WTC11 (cell line): ENCODE measurements around the gene TSPAN5. TPM values are rescaled to one million over a fixed set of nuclear protein-coding genes. Genes with fewer than 3 reads are reported as not detected.

ENCODE experiments used
- ATAC-seq: fragments of 200-7000 bp; cut with Tn5 transposase; 2 replicates; pipeline ENCODE4 v1.10.0; 2021; ENCODE audit warnings: mild to moderate bottlenecking, moderate library complexity
- CTCF ChIA-PET: fragments of 300-600 bp; sonication (Branson Sonifier 250); formaldehyde crosslinking; loops from one replicate; lab custom pipeline; 2021; ENCODE audit warnings: antibody characterized with exemption; lab: Charles Lee
- POLR2A ChIA-PET: fragments of 350-600 bp; sonication (Branson Sonifier 250); formaldehyde crosslinking; loops from one replicate; lab custom pipeline; 2021; ENCODE audit warnings: antibody characterized with exemption; lab: Charles Lee
- DNase-seq: peaks from one replicate; pipeline ENCODE4 v3.0.0; 2021; ENCODE audit warnings: low spot score
- H3K27ac Mint-ChIP-seq: 2 replicates; pipeline ENCODE4 v1.8.0; 2021; ENCODE audit warnings: mixed read lengths
- H3K27me3 Mint-ChIP-seq: 2 replicates; pipeline ENCODE4 v1.8.0; 2021; ENCODE audit warnings: low read depth, mild to moderate bottlenecking, moderate library complexity, mixed read lengths
- H3K36me3 Mint-ChIP-seq: 2 replicates; pipeline ENCODE4 v1.8.0; 2021; ENCODE audit warnings: mixed read lengths
- H3K4me1 Mint-ChIP-seq: 2 replicates; pipeline ENCODE4 v1.8.0; 2022; ENCODE audit warnings: mixed read lengths
- H3K4me3 Mint-ChIP-seq: 2 replicates; pipeline ENCODE4 v1.8.0; 2021; ENCODE audit warnings: mild to moderate bottlenecking, moderate library complexity, mixed read lengths
- H3K9me3 Mint-ChIP-seq: 2 replicates; pipeline ENCODE4 v1.8.0; 2021; ENCODE audit warnings: mixed read lengths
- ATF1 ChIP-seq: sonication (generic); formaldehyde crosslinking; IDR thresholded peaks from 2 replicates; pipeline ENCODE4 v1.8.1; 2023; ENCODE audit warnings: mild to moderate bottlenecking, moderate library complexity, missing genetic modification reagents
- CREM ChIP-seq: sonication (generic); formaldehyde crosslinking; IDR thresholded peaks from 2 replicates; pipeline ENCODE4 v1.8.1; 2022; ENCODE audit warnings: mild to moderate bottlenecking, missing genetic modification reagents, moderate library complexity
- CTCF ChIP-seq: fragments of 200-600 bp; IDR thresholded peaks from 2 replicates; pipeline ENCODE4 v1.8.0; 2022; ENCODE audit warnings: antibody characterized with exemption
- E2F4 ChIP-seq: sonication (generic); formaldehyde crosslinking; IDR thresholded peaks from 2 replicates; pipeline ENCODE4 v1.8.1; 2022; ENCODE audit warnings: low read depth, mild to moderate bottlenecking, moderate library complexity, missing genetic modification reagents, borderline replicate concordance
- ESRRA ChIP-seq: sonication (generic); formaldehyde crosslinking; IDR thresholded peaks from 2 replicates; pipeline ENCODE4 v1.8.1; 2022; ENCODE audit warnings: mild to moderate bottlenecking, missing genetic modification reagents, borderline replicate concordance
- GRHL2 ChIP-seq: fragments of 250-450 bp; sonication (Bioruptor Pico); IDR thresholded peaks from 2 replicates; pipeline ENCODE4 v1.8.0; 2022; ENCODE audit warnings: mild to moderate bottlenecking, moderate library complexity; ENCODE audit not compliant: insufficient replicate concordance, severe bottlenecking
- HMGA2 ChIP-seq: fragments of 250-450 bp; sonication (Bioruptor Pico); IDR thresholded peaks from 2 replicates; pipeline ENCODE4 v1.4.0; 2021; ENCODE audit warnings: mild to moderate bottlenecking, moderate library complexity
- KAT7 ChIP-seq: sonication (generic); formaldehyde crosslinking; IDR thresholded peaks from 2 replicates; pipeline ENCODE4 v1.8.1; 2023; ENCODE audit warnings: missing genetic modification reagents, mild to moderate bottlenecking, borderline replicate concordance
- MAX ChIP-seq: sonication (generic); formaldehyde crosslinking; IDR thresholded peaks from 2 replicates; pipeline ENCODE4 v1.8.0; 2022; ENCODE audit warnings: mild to moderate bottlenecking, missing genetic modification reagents
- MXD4 ChIP-seq: fragments of 250-450 bp; sonication (Bioruptor Pico); IDR thresholded peaks from 2 replicates; pipeline ENCODE4 v1.8.0; 2021; ENCODE audit warnings: mild to moderate bottlenecking, moderate library complexity, borderline replicate concordance
- PREB ChIP-seq: sonication (generic); formaldehyde crosslinking; IDR thresholded peaks from 2 replicates; pipeline ENCODE4 v1.8.1; 2022; ENCODE audit warnings: mild to moderate bottlenecking, missing genetic modification reagents, moderate library complexity, borderline replicate concordance
- SMAD4 ChIP-seq: sonication (generic); formaldehyde crosslinking; IDR thresholded peaks from 2 replicates; pipeline ENCODE4 v1.8.0; 2022; ENCODE audit warnings: mild to moderate bottlenecking, missing genetic modification reagents
- TEAD1 ChIP-seq: sonication (generic); formaldehyde crosslinking; IDR thresholded peaks from 2 replicates; pipeline ENCODE4 v1.8.0; 2022; ENCODE audit warnings: mild to moderate bottlenecking, missing genetic modification reagents
- ZBTB43 ChIP-seq: sonication (generic); formaldehyde crosslinking; IDR thresholded peaks from 2 replicates; pipeline ENCODE4 v1.8.1; 2023; ENCODE audit warnings: mild to moderate bottlenecking, missing genetic modification reagents
- ZMAT4 ChIP-seq: fragments of 250-450 bp; sonication (Bioruptor Pico); IDR thresholded peaks from 2 replicates; pipeline ENCODE4 v1.9.0; 2021; ENCODE audit warnings: mild to moderate bottlenecking
- ZNF263 ChIP-seq: sonication (generic); formaldehyde crosslinking; IDR thresholded peaks from 2 replicates; pipeline ENCODE4 v1.8.1; 2022; ENCODE audit warnings: low read depth, mild to moderate bottlenecking, moderate library complexity, missing genetic modification reagents
- ZNF396 ChIP-seq: fragments of 250-450 bp; sonication (Bioruptor Pico); IDR thresholded peaks from 2 replicates; pipeline ENCODE4 v1.8.0; 2021; ENCODE audit warnings: mild to moderate bottlenecking, moderate library complexity, borderline replicate concordance
- ZNF423 ChIP-seq: fragments of 250-450 bp; sonication (Bioruptor Pico); IDR thresholded peaks from 2 replicates; pipeline ENCODE4 v2.1.2; 2022; ENCODE audit warnings: mild to moderate bottlenecking, moderate library complexity
- ZNF512 ChIP-seq: sonication (generic); formaldehyde crosslinking; IDR thresholded peaks from 2 replicates; pipeline ENCODE4 v1.8.1; 2022; ENCODE audit warnings: missing genetic modification reagents, borderline replicate concordance
- ZNF671 ChIP-seq: fragments of 250-450 bp; sonication (Bioruptor Pico); IDR thresholded peaks from 2 replicates; pipeline ENCODE4 v1.8.0; 2021; ENCODE audit warnings: mild to moderate bottlenecking
- total RNA-seq: library from RNA; stranded (reverse); gene quantifications from 3 replicates; pipeline ENCODE4 v1.2.3, GENCODE V29; 2021

The TSPAN5 gene
- total RNA-seq, 1 experiment from 2014 or later, result 22.7 TPM

- H3K27ac Mint-ChIP-seq, result no peak overlapping the region; the same call in 1 of the 2 replicates
- ChIA-PET CTCF (no interaction called here), POLR2A (no interaction called here)
- H3K36me3 Mint-ChIP-seq, result no peaks in the 10 kb centered on the region
- no peaks in the 10 kb centered on the region for H3K27me3 Mint-ChIP-seq
- ATAC-seq, result no peak
- DNase-seq, result no peak
- H3K4me3 Mint-ChIP-seq, result no peak overlapping the region
- H3K4me1 Mint-ChIP-seq, result peaks cover 17% of the 10 kb centered on the region
- H3K9me3 Mint-ChIP-seq, result no peaks in the 10 kb centered on the region
- TF ChIP-seq CTCF, result no peak
- TF ChIP-seq MXD4 (CRISPR knock-in tag), result no peak
- TF ChIP-seq ZBTB43 (CRISPR knock-in tag), result no peak
- no peak for TF ChIP-seq MAX (CRISPR knock-in tag)
- no peak for TF ChIP-seq GRHL2
- TF ChIP-seq ZNF396 (CRISPR knock-in tag), result no peak
- no peak for TF ChIP-seq ATF1 (CRISPR knock-in tag)
- TF ChIP-seq ZNF512 (CRISPR knock-in tag), result no peak
- no peak for TF ChIP-seq ZNF671 (CRISPR knock-in tag)
- no peak for TF ChIP-seq ZNF423 (CRISPR knock-in tag)
- TF ChIP-seq KAT7 (CRISPR knock-in tag), result no peak
- TF ChIP-seq TEAD1, result no peak
These were observed 114.1 kb downstream of the TSPAN5 start for GRCh38 chr4:98544141-98544817.

- POLR2A ChIA-PET, result interaction anchor here (0.6 kb wide), 1 partner anchor 436 kb away, joined by 4 read pairs; no protein-coding TSS in a partner anchor
- no peaks in the 10 kb centered on the region for H3K9me3 Mint-ChIP-seq
- H3K4me1 Mint-ChIP-seq, result peaks cover 22% of the 10 kb centered on the region
- CTCF ChIA-PET, result interaction anchor here (1.2 kb wide), 1 partner anchor 35 kb away, joined by 3 read pairs; no protein-coding TSS in a partner anchor
- no peak for ATAC-seq
- no peaks in the 10 kb centered on the region for H3K36me3 Mint-ChIP-seq
- DNase-seq, result no peak
- no peaks in the 10 kb centered on the region; the same call in 1 of the 2 replicates for H3K27me3 Mint-ChIP-seq
- H3K4me3 Mint-ChIP-seq, result no peak overlapping the region
- TF ChIP-seq PREB (no peak), KAT7 (CRISPR knock-in tag) (no peak), SMAD4 (CRISPR knock-in tag) (no peak), ZNF512 (CRISPR knock-in tag) (no peak), ZMAT4 (CRISPR knock-in tag) (no peak), HMGA2 (CRISPR knock-in tag) (no peak), CREM (CRISPR knock-in tag) (no peak), E2F4 (CRISPR knock-in tag) (no peak), ESRRA (CRISPR knock-in tag) (no peak), ZNF263 (CRISPR knock-in tag) (no peak)
- H3K27ac Mint-ChIP-seq, result no peak overlapping the region
These were observed 116.4 kb downstream of the TSPAN5 start for GRCh38 chr4:98542011-98542410.
